CD4-positive, alpha-beta T cell treated with Interleukin-4 for 4 hours (primary cell): ENCODE data around the gene CAMK2D.

ENCODE experiments used
- DNase-seq: peaks from one replicate; pipeline ENCODE4 v3.0.0-alpha.2; 2020

Gene CAMK2D

GRCh38 chr4:113505044-113505443, 256.5 kb downstream of the CAMK2D start:
- no peak for DNase-seq

- DNase-seq = no peak
Measured at GRCh38 chr4:113504422-113504821, 257.1 kb downstream of the CAMK2D start.

DNA sequence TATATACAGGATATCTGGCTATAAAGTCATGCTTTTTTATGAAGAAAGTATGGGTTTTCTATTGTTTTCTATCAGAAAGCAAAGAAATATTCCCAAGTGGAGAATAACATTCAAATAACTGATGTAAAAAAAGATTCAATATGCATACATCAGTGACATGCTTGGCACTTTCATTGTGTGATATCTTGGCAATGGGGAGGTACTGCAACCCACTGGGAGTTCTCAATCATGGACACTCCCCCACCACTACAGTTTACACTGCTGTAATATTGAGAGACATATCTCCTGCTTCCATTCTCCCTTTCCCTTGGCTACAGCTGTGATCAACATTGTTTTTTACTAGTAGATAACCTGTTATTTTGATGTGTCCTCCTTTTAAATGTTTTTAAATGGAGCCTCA, 257.8 kb downstream of the CAMK2D start:
- no peak for DNase-seq

DNA sequence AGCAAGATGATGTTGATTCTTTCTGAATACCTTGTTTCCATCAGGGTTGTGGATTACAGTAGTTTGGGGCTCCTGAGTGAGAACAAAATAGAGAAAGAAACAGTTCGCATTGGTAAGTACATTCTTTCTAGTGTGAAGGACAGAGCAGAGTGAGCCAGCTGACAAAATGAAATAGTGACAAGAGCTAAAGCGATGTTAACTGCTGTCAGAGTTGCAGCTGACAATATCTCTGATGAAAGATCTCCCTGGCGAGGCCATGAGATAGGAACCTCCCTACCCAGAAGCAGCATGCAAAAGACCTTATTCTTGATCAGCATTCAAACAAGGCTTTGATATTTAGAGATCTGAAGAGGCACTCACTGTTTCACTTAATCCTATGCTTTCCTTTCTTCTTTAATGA, 258.6 kb downstream of the CAMK2D start:
- DNase-seq = no peak

DNA sequence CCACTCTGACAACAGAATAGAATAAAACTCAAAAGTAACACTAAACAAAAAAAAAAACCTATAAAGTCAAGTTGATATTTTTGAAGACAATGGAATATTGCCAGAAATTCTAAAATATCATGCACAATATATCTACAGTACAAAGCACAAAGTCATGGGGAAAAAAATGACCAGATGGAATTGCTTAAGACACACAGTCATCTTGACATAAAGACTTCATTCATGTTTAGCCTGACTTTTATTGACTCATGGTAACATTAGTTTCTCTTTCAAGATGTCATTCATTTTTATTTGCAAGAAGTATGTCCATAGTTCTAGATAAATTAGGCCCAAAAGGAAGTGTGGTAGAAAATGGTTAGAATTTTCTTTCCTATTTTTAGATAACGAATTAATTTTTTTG, 259.1 kb downstream of the CAMK2D start:
- no peak for DNase-seq

DNA sequence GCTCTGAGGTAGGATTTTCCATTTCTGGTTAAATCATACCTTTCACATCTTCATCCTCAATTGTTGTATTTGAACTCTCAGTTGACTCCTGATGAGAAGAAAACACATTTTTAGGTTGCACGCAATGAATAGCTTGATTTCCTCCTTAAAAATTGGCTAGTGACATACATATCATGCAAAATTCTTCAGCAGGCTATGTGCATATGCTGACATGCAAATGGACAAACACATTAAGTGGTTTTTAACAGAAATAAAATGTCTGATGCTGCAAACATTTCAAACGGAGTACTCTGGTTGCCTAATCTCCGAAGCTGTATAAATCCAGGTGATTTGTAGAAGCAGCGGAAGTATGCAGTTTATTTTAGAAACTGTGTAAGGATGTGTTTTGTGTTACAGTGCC, 261.1 kb downstream of the CAMK2D start:
- no peak for DNase-seq

- DNase-seq = no peak
Measured at GRCh38 chr4:113499696-113500095, 261.8 kb downstream of the CAMK2D start.

GRCh38 chr4:113499166-113499565, 262.4 kb downstream of the CAMK2D start:
- no peak for DNase-seq

GRCh38 chr4:113497154-113497884, 264.2 kb downstream of the CAMK2D start:
- DNase-seq = no peak

DNA sequence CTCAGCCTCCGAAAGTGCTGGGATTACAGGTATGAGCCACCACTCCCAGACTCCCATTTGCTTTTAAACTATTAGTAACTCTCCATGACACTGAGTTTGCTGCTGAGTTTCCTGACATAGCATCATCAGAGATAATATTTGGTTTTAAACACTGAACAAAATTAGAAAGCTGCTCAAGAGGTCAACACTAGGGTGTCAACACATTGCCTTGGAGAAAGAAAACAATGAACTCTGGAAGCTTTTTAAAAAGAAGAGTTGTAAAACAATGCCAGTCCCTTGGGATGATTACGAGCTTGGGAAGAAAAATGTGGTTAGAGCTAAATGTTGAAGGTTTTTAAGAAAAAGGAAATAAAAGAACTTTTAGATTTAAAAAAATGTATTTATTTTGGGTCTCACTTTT, 264.8 kb downstream of the CAMK2D start:
- no peak for DNase-seq

DNA sequence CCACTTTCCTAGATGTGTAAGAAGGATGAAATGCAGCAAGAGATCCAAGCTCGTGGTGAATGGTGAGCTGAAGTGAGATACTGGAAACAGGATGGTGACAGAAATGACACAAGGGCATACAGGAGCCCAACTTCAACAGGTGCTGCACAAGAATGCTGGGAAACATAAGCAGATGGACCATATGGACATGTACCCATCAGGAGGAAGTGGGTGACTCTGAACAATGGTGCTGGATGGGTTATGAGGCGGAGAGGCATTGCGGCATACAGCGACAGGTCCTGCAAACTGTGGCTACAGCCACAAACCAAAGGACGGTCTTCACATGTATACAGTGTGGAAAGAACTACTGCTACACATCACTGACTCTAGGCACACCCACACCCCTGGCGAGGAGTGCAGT, 265.7 kb downstream of the CAMK2D start:
- no peak for DNase-seq

DNA sequence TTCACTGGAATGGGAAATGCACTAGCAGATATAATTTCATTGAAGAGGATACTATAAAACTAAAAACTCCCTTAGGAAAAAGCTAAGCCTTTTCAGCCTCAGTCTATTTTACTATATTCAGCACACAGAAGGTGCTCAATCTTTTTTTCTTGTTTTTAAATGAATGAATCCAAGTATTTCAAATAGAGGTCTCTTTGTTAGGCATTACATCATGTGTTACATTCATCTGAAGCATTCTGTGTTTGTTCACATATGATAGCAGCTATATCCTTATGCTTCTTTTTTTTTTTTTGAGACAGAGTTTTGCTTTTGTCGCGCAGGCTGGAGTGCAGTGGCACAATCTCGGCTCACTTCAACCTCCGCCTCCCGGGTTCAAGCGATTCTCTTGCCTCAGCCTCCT, 278.4 kb downstream of the CAMK2D start:
- DNase-seq = no peak

DNA sequence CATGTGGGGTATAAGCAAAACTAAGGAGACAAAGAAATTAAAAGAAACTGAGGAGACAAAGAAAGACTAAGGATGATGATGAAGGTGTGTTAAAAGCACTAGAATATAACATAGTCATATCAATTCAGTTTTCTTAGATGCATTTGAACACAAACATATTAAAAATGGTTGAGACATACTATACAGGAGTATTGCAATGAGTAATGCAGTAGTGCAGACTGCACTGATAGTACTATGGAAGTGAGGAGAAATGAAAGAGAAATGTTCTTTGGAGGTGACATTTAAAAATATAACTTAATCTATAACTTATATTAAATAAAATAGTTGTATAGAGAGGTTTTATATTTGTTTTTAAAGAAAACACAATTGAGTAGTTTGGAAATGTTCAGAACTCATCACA, 279.2 kb downstream of the CAMK2D start:
- no peak for DNase-seq

DNA sequence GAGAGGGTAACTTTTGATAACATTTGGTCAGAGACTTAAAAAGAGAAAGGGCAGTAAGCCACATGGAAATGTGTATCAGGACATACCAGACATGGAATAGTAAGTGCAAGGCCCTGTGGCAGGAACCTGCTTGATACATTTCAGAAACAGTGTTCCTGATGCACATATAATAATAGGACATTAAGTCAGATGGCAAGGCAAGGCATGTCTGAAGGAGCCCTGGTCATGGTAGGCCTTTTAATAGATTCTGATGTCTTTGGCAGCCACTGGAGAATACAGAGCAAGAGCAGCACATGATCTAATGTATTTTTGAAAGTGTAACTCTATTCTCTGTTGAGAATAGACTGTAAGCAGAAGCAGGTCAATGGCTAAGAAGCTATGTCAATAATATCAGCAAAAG, 279.7 kb downstream of the CAMK2D start:
- no peak for DNase-seq

DNA sequence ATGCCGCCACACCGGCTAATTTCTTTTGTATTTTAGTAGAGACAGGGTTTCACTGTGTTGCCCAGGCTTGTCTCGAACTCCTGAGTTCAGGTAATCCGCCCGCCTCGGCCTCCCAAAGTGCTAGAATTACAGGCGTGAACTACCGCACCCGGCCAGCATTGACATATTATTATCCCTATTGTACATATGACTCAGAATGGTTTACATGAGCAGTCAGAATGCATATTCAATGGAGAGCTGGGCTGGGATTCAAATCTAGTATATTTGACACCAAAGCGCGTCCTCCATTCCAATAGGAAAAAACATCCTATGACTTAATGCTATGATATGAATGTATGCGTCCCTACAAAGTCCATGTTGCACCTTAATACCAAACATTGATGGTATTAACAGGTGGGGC, 281.4 kb downstream of the CAMK2D start:
- no peak for DNase-seq

- DNase-seq = no peak
Measured at GRCh38 chr4:113478032-113478431, 283.5 kb downstream of the CAMK2D start.

DNA sequence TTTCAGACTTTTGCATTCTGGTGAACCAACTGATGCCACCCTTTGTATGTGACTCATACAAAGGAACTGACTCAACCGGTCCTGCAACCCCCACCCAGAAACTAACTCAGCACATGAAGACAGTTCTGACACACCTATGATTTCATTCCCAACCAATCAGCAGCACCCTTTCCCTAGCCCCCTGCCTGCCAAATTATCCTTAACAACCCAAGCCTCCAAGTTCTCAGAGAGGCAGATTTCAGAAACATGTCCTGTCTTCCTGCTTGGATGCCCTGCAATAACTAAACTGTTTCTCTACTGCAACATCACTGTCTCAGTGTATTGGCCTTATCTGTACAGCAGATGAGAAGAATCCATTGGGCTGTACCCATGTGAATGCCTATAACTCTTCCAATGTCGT, 284.7 kb downstream of the CAMK2D start:
- DNase-seq = no peak

DNA sequence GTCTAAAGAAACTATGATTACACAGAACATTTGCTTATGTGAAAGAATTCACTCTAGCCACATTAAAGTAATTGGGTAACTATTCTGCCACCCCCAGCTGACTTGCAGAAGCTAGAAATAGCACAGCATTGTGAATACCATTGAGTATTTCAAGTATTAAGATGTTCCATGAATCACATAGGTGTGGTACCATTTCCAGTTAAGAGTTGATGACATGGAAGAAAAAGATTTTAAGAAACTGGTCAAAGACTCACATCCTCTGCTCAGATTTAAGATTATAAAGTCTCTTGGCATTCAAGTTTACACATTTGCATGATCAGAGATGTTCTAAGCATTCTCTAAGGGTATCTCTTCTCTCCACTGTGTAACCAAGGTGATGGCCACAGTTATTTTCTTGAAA, 287.5 kb downstream of the CAMK2D start:
- no peak for DNase-seq

DNA sequence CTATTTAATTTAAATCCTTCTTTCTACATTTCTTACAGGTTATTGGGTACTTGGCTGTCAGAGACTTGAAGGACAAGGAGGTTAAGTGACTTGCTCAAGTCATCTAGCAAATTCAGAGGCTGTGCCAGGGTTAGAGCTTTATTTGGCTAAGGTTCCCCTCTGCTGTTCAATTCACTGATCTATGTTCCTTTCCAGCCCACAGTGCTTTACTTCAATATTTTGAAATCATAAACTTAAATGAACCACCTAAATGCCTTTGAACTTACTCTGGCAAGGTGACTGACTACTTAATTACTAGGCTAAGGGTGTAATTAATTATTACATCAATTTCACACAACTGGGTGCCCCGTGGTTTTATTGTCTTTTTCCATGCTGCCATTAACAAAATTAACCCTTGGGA, 288.7 kb downstream of the CAMK2D start:
- no peak for DNase-seq

DNA sequence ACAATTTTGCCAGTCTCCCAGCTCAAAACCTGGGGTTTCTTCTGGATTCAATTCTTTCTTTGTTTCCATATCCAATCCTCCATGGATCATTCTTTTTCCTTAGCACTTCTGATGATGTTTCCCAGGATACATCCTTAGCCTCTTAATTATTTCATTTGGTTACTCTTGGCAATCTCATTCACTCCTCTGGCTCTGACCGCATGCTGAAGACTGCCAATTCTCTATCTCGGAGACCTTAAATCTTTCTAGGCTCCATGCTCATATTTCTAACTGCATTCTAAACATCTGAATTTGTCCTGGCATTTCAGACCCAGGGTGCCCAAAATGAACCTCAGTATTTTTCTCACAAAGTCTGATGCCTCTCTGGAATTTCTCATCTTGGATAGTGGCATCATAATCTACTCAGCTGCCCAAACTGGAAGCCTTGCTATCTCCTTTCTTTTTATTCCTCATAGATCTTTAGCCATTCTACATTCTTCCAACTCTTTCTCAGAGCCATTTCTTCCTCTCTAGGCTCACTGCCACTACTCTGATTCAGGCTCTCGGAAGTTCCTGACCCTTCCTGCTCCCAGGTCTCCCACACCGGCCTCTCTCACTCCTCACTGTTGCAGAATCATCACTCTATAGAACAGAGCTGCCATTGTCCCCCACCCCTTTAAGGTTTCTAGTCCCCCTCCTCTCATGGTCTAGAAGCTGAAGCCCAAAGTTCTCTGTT, 290.2 kb downstream of the CAMK2D start:
- DNase-seq = no peak

DNA sequence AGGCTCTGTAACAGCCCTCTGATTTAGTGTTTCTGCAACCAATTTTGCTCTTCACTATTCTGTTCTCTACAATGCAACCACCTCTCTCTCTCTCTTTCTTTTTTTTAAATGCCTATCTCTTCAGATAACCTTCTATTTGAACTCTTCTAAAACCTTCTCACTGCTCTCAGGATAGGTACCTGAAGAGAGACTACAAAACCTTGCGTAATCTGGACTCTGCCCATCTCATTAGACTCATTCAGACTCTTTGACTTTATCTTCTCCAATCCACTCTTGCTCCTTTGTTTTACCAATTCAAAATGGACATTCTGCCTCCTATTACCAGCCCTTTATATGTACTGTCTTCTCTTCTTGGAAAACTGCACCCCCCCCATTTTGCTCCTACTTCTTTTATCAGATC, 291.6 kb downstream of the CAMK2D start:
- DNase-seq = no peak

GRCh38 chr4:113469023-113469390, 292.5 kb downstream of the CAMK2D start:
- DNase-seq = no peak

- no peak for DNase-seq
Measured at GRCh38 chr4:113468165-113469022, 293.1 kb downstream of the CAMK2D start.

DNA sequence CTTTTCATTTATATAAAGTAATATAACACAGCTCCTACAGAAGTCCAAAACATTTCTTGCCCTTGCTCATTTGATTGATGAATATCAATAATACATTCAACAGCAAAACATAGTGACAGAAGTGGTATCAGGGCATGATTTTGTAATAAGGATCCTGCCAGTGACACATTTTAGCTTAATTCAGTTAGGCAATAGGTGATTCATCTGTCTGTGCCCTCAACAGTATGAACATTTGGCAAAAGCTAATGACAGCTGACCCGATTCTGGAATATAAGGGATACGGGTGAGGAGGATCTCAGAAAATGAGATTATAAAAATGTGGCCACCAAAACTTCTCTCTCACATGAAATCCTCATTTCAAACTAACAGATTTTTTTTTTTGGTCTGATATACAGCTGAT, 294.0 kb downstream of the CAMK2D start:
- DNase-seq = no peak
